Esophagus squamous epithelium (tissue), 4 donors: ENCODE data around the gene ST7.

Experiments used
- POLR2A ChIP-seq, 4 donors: fragments of 450-650 bp; IDR thresholded peaks; one replicate each; pipeline ENCODE4 v1.6.1; 2017; ENCODE audit warnings: antibody characterized with exemption in 4 of 4, mild to moderate bottlenecking in 4 of 4, moderate library complexity in 3 of 4
- TF ChIP-seq, protein P1 (sequence below), 6 experiments: fragments of 450-650 bp in 4 of 6; fragments of 200-600 bp in 2 of 6; sonication (generic) in 2 of 6; IDR thresholded peaks; one replicate each; pipeline ENCODE4 v1.5.1; 2016 to 2019; ENCODE audit warnings: antibody characterized with exemption in 6 of 6, mild to moderate bottlenecking in 4 of 6, moderate library complexity in 4 of 6

DNA sequence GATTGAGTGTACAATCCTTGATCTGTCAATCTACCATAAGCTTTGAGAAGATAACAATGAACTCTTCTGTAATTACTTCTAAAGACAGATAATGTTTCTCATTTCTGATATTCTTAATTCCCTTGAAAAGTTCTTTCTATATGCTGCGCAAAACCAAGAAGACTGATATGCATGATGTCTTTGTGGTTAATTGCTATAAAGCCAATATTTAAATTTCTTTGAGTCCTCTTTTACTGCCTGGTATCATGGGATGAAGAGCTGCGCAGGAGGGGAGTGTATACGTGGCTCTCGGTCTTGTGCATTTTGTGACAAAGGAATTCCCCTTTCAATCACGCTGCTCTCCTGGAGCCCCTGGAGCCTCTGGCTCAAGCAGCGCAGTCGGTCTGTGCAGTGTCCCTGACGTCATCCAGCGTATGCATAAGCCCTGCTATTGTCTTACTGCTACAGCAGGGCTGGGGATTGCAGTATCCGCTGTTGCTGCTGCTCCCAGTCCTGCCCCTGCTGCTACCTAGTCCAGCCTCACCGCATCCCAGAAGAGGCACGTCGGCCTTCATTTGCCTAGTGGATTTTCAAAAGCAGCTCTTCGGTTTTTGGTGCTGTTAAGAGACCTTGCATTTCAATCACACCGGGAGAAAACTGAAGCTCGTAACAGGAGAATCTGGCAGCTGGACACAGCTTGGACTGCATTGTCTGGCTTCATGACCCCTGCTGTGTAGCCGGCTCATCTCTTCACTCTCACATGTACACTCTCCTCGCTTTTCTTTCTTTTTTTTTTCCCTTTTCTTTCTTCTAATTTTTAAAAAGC is 66.7 kb downstream of the ST7 start:
- TF ChIP-seq, protein P1, sequence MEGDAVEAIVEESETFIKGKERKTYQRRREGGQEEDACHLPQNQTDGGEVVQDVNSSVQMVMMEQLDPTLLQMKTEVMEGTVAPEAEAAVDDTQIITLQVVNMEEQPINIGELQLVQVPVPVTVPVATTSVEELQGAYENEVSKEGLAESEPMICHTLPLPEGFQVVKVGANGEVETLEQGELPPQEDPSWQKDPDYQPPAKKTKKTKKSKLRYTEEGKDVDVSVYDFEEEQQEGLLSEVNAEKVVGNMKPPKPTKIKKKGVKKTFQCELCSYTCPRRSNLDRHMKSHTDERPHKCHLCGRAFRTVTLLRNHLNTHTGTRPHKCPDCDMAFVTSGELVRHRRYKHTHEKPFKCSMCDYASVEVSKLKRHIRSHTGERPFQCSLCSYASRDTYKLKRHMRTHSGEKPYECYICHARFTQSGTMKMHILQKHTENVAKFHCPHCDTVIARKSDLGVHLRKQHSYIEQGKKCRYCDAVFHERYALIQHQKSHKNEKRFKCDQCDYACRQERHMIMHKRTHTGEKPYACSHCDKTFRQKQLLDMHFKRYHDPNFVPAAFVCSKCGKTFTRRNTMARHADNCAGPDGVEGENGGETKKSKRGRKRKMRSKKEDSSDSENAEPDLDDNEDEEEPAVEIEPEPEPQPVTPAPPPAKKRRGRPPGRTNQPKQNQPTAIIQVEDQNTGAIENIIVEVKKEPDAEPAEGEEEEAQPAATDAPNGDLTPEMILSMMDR (IDR thresholded peaks at IDR 0.05), result no peak
- no peak for TF ChIP-seq POLR2A (IDR thresholded peaks at IDR 0.05)
